ENCODE data around the gene SLFN13. TPM values are rescaled to one million over a fixed set of nuclear protein-coding genes. Genes with fewer than 3 reads are reported as not detected.

The SLFN13 gene
- total RNA-seq, 4 donors from 2014 or later: 3.1 to 9.6 (median 5.8) TPM

GRCh38 chr17:35429702-35430101, 18.9 kb downstream of the SLFN13 start:
- no peak for TF ChIP-seq CTCF (IDR thresholded peaks at IDR 0.05; ENCODE audit: low read depth)

GRCh38 chr17:35428229-35428628, 20.3 kb downstream of the SLFN13 start:
- TF ChIP-seq CTCF (IDR thresholded peaks at IDR 0.05; ENCODE audit: low read depth): no peak

- no peak for TF ChIP-seq CTCF (IDR thresholded peaks at IDR 0.05; ENCODE audit: low read depth)
Measured at GRCh38 chr17:35423761-35424160, 24.8 kb downstream of the SLFN13 start.

GRCh38 chr17:35416659-35417058, 31.9 kb downstream of the SLFN13 start:
- no peak for TF ChIP-seq CTCF (IDR thresholded peaks at IDR 0.05; ENCODE audit: low read depth)

- no peak for TF ChIP-seq CTCF (IDR thresholded peaks at IDR 0.05; ENCODE audit: low read depth)
Measured at GRCh38 chr17:35414247-35414646, 34.3 kb downstream of the SLFN13 start.

- TF ChIP-seq CTCF (IDR thresholded peaks at IDR 0.05; ENCODE audit: low read depth): no peak
Measured at GRCh38 chr17:35407531-35407930, 41.0 kb downstream of the SLFN13 start.

- TF ChIP-seq CTCF (IDR thresholded peaks at IDR 0.05; ENCODE audit: low read depth): no peak
Measured at GRCh38 chr17:35406568-35406967, 42.0 kb downstream of the SLFN13 start.

All from subcutaneous adipose tissue (tissue), 4 donors.